HG02642 (cell line): ENCODE measurements around the gene SLC25A41.
"Not testable (repeated sequence)": the region's sequence is repeated elsewhere in the genome, so short reads cannot be mapped to it uniquely, and the experiment has no call there.

Source experiments
- ATAC-seq: cut with Tn5 transposase; IDR thresholded peaks from one replicate; pipeline ENCODE4 v1.9.1; 2021; ENCODE audit warnings: mild to moderate bottlenecking; ENCODE audit not compliant: unreplicated experiment, poor library complexity

Gene SLC25A41

DNA sequence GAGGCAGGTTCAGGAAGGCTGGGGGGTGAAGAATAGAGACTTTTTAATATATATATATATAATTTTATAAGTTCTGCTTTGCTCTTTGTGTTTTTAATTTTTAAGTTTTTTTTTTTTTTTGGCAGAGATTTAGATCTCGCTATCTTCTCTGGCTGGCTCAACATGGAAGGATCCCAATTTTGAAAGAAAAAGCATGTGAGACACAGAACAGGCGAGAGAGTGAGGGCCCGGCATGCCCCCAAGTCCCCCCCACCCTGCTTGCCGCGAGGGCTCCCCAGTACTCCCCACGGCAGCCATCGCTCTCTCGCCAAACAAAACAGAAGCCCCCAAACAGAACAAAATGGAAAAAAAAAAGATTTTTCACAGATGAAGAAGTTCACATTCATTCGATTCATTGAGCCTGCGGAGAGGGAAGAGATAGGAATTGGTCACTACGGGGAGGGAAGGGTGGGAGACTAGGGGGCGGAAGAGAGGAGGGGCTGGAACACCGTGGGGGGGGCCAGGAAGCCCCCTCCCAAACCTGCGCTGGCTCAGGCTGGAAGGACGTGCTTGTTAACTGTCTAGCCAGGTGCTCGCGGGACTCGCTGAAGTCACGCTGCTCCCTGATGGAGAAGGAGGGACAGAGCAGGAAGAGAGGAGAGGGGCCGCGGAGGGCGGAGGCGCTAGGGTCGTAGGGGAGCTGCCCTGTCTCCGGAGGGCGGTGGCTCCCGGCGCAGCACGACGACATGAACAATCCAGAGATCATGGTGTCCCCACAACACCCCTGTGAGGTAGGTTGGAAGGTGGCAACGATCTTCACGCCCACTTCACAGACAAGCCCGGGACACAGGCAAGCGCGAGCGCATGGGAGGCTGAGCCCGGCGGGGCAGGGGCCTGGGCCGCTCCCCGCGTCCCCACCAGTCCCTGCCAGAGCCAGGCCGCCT lies 19.6 kb downstream of the SLC25A41 start:
- no peak for ATAC-seq

DNA sequence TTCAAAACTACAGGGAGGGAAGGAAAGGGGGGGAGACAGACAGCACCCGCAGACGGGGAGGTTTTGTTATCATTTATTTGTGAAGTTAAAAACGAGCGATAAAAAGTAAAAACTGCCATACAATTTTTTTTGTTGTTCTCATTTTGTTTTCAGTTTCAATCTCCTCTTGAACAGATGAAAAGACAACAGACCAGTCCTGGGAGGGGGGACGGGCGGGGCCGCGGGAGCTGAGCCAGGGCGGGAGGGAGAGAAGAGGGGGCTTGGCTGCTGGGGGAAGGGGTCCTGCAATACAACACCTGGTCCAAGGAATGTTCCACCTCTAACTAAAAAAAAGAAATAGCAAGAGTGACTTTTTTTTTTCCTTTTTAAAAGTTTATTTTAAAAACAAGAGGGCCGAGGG lies 20.3 kb downstream of the SLC25A41 start:
- ATAC-seq = no peak

DNA sequence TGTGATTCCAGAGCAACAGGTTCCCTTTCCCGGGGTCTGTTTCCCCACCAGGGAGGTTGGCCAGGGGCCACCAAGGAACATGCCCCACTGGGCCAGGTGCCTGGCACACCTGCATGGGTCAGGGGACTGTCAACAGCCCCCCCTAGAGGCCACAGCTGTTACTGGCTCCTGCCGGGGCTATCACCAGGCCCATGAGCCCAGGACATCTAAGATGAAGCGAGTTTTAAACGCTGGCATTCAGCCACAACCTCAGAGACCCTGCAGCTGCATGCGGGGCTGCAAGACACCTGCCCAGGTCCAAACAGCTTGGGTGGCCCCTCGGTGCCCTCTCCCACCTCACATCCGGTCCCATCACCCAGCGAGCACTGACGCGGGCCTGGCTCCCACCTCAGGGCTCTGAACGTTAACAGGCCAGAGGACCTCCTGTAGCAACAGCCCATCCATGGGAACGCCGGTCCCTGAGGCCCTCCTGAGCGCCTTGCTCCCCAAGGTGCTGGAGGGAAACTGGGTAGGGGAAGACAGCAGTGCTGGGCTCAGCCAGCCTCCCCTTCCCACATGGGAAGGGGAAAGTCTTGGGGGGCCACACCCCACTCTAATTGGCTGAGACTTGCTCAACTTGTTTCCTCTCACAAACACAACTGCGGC lies 21.0 kb downstream of the SLC25A41 start:
- ATAC-seq = no peak

DNA sequence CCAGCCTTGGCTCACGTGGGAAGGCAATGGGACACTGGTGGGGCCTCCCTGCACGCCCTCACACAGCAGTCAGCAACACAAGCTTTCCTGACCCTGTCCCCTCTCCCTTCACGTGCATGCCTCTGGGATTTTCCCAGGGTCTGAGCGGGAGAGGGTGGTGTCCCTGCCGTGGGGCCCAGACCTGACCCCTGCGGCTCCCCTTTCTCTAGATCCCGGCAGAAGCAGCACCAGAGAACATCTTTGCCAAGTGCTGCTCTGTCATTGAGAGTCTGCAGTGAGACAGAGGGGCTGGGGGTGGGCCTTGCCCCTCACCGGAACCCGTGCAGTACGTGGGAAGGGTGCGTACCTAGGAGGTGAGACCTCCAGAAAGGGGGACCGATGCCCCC lies 21.5 kb downstream of the SLC25A41 start:
- no peak for ATAC-seq

- no peak for ATAC-seq
Observed at GRCh38 chr19:6409346-6409745, 24.2 kb downstream of the SLC25A41 start.

GRCh38 chr19:6406401-6406800 lies 27.2 kb downstream of the SLC25A41 start:
- no peak for ATAC-seq

- no peak for ATAC-seq
Observed at GRCh38 chr19:6402837-6403608, 30.5 kb downstream of the SLC25A41 start.

DNA sequence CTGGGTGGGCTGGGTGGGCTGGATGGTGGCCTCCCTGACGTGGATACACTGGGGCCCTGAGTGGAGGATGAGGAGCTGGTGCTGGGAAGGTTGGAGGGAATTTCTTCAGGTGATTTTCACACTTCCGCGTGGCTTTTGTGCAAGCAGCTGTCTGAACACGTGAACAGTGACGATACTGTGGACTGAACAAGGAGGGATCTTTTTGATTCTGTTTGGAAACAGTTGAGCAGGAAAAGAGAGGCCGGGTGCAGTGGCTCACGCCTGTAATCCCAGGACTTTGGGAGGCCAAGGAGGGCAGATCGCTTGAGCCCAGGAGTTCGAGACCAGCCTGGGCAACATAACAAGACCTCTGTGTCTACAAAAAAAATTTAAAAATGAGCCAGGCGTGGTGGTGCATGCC lies 31.5 kb downstream of the SLC25A41 start:
- ATAC-seq = no peak

- ATAC-seq = not testable (repeated sequence)
Observed at GRCh38 chr19:6400062-6400944, 33.3 kb downstream of the SLC25A41 start.

DNA sequence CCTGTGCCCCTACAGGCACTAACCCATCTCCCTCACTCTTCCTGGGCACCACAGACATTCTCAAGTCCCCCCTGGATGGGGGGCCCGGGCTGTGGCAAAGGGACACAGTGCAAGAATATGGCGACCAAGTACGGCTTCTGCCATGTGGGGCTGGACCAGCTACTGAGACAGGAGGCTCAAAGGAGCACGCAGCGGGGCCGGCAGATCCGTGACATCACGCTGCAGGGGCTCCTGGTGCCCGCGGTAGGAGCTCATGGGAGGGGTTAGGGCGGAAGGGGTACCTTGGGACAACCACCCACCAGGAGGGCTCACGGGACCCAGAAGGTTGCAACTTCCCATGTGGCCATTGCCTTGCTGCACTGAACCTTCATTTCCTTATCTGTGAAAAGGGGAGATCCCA lies 37.3 kb downstream of the SLC25A41 start:
- ATAC-seq = no peak

DNA sequence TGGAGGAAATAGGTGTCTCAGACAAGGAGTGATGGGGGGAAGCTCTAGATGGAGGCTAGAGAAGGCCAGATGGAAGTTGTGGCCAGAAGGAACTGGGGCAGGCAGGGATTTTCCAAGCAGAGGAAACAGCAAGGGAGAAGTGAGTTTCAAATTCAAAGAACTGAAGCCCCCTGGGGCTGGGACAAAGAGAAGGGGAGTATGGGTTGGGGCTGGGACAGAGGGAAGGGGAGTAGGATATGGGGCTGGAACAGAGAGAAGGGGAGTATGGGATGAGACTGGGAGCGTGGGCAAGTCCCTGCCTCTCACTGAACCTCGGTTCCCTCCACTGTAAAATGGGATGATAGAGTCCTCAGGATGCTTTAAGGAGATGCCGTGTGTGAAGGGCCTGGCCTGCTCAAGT lies 38.7 kb downstream of the SLC25A41 start:
- ATAC-seq = no peak

GRCh38 chr19:6393983-6394412 lies 39.6 kb downstream of the SLC25A41 start:
- ATAC-seq = no peak

- ATAC-seq = peak; percentile 85
Observed at GRCh38 chr19:6393074-6393982, 40.2 kb downstream of the SLC25A41 start, which contains the start of gene GTF2F1. GTF2F1 (minus strand) TSS chr19:6393164; CDS start chr19:6392995, 169 bp downstream.

- ATAC-seq = no peak
Observed at GRCh38 chr19:6392221-6393073, 41.1 kb downstream of the SLC25A41 start.

DNA sequence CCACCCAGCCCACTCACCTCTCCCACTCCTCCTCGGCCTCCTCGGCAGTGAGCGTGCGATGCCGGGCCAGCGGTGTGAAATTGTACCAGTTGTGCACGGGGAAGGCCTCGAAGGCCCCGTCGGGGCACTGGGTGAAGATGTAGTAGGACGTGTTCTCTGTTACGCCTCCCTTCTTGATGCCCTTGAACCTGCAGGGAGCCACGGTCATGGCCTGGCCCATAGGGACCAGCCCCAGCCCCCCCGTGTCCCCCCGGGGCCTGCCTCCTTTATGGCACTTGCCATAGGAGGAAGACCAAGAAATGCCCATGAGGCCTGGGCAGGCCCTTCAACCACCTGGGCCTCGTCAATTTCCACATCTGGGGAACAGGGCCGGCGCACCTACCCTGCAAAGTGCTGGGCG lies 46.2 kb downstream of the SLC25A41 start:
- ATAC-seq = no peak

DNA sequence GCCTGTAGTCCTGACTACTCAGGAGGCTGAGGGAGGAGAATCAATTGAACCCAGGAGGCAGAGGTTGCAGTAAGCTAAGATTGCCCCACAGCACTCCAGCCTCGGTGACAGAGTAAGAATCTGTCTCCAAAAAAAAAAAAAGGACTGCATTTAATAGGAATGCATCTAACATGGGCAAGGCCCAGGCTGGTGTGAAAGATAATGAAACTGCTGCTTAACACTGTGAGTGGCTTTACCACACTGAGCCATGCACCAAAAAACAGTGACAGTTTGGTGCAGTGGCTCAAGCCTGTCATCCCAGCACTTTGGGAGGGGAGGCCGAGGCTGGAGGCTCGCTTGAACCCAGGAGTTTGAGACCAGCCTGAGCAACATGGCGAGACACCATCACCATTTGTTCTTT lies 49.2 kb downstream of the SLC25A41 start:
- no peak for ATAC-seq

DNA sequence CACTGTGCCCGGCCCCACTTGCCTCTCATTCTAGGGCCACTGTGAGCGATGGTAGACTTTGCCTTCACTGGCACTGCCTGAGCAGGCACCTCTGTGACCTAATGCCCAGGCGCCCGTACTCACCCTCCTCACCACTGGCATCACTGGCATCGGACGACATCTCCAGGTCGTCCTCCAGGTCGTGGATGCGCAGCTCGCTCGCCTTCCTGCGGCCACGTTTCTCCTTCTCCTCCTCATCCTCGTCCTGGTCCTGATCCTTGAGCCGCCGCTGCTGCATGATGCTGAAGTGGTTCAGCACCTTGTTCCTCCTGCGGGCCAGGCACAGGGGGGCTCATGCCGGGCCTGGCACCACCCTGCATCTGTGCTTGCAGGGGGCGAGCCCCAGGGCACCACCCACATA lies 50.4 kb downstream of the SLC25A41 start:
- no peak for ATAC-seq
